GM19351 (cell line): Measurements from ENCODE around the gene KIF4B.
A peak's percentile ranks its signal among the peaks of the same experiment; 100 is the strongest.
"Not testable (repeated sequence)": the region's sequence is repeated elsewhere in the genome, so short reads cannot be mapped to it uniquely, and the experiment has no call there.

Experiments used
- ATAC-seq: cut with Tn5 transposase; IDR thresholded peaks from one replicate; pipeline ENCODE4 v1.9.1; 2021; ENCODE audit warnings: mild to moderate bottlenecking, moderate library complexity; ENCODE audit not compliant: unreplicated experiment

KIF4B gene

DNA sequence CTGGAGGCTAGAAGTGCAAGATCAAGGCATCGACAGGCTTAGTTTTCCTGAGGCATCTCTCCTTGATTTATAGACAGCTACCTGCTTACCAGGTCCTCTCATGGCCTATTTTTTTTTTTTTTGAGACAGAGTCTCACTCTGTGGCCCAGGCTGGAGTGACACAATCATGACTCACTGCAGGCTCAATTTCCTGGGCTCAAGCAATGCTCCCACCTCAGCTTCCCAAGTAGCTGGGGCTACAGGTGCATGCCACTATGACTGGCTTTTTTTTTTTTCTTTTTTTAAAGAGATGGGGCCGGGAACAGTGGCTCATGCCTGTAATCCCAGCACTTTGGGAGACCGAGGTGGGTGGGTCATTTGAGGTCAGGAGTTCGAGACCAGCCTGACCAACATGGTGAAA, 10.8 kb upstream of the KIF4B start:
- not testable (repeated sequence) for ATAC-seq

DNA sequence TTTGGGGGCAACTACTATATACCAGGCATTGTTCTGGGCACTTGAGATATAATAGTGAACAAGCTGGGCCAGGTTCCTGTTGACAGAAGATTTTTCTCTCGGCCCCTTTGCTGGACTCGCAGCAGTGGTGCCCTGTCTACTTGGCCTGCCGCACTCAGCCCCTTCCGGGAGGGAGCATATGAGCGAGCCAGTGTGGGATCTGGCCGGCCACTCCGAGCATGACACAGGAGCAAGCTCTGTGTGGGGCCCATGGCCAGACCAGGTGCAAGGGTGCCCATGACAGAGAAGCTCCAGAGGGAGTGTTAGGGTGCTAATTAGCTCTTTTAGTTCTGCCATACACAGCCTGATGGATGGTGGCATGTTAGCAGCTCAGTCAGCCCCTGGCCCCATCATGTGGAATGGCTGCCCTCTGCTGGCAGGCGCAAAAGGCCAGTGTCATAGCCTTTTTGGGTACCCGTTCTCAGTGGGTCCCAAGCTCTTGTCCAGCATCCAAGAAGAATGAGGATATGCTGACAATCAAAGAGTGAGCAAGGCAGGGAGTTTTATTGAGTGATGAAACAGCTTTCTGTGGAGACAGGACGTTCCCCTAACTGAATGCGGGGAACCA, 9.3 kb upstream of the KIF4B start:
- ATAC-seq = peak; percentile 62

DNA sequence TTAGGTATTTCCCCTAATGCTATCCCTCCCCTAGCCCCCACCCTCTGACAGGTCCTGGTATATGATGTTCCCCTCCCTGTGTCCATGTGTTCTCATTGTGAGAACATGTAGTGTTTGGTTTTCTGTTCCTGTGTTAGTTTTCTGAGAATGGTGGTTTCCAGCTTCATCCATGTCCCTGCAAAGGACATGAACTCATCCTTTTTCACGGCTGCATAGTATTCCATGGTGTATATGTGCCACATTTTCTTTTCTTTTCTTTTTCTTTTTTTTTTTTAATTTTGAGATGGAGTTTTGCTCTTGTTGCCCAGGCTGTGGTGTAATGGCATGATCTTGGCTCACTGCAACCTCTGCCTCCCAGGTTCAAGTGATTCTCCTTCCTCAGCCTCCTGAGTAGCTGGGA, 7.3 kb upstream of the KIF4B start:
- ATAC-seq = not testable (repeated sequence)

DNA sequence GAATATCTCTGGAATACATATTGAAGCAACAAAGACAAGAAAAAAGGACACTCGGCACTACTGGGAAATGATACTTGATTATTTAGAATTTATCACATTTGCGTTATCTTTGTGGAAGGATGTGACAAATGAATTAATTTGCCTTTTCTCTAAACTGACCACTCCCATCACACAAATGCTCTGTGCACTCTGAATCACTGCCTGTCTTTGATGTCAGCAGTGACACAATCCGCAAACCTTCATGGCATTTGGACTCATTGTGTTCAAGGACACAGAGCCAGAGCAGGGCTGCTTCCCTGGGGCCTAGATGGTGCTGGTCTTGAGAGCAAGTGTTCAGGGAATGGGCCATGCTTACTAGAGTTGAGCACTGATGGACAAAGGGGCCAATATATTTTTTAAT, 4.9 kb upstream of the KIF4B start:
- no peak for ATAC-seq

DNA sequence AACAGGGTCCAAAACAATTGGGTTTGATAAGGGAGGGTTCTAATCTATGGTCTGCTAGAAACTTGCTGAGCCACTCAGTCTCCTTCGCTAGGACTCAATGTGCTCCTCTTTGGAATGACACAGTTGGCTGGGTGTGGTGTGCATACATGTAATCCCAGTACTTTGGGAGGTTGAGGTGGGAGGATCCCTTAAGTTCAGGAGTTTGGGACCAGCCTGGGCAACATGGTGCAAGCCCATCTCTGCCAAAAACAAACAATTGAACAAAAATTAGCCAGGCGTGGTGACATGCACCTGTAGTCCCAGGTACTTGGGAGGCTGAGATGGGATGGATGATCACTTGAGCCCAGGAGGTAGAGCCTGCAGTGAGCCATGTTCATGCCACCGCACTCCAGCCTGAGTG, 2.7 kb upstream of the KIF4B start:
- no peak for ATAC-seq

DNA sequence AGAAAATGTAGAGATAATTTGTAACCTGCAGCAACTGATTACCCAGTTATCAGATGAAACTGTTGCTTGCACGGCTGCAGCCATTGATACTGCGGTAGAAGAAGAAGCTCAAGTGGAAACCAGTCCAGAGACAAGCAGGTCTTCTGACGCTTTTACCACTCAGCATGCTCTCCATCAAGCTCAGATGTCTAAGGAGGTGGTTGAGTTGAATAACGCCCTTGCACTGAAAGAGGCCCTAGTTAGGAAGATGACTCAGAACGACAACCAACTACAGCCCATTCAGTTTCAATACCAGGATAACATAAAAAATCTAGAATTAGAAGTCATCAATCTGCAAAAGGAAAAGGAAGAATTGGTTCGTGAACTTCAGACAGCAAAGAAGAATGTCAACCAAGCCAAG, 1.7 kb downstream of the KIF4B start:
- ATAC-seq = no peak

DNA sequence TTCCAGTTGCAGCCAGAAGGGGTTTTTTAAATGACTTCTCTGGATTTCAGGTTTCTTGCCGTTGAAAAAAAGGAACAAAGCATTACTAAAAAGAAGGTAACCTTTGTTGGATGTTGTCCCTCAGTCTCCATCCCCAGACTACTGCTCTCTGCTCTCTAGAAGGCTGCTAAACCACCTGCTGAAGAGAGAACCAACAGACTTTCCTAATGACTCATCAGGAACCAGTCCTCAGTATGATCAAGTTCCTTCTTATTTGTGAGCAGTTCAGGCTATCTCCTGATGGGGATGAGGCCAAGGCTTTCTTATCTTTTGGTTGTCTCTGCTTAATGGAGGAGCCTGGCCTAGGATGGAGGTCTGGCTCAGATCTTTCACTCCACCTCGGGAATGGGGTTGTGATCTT, 4.1 kb downstream of the KIF4B start:
- ATAC-seq = peak; percentile 99

DNA sequence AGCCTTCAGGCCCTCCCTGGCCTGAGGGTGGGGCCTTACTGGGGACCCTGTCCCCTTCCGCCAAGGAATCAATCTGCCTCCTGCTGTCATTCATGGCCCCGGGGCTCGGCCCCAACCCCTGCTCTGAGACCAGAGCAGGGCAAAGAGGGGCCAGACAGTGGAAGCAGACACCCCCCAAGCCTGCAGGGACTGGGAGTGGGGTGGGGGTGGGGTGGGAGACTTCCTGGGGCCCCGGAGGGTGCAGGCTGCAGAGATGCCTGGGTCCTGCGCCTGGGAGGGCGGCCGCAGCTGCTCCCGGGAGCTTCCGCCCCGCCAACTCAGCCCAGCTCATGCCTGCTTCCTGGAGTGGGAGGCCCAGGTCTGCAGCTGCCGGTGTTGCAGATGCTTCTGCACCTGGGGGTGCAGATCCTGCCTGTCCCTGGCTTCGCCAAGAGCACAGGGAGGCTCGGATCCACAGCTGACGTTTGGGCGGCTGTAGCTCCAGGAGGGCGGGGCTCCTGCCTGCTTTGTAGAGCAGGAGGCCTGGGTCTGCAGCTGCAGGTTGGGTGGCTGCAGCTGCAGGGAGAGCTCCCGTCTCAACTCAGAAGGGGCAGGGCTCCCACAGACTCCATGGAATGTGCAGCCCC, 6.2 kb downstream of the KIF4B start:
- ATAC-seq = no peak

DNA sequence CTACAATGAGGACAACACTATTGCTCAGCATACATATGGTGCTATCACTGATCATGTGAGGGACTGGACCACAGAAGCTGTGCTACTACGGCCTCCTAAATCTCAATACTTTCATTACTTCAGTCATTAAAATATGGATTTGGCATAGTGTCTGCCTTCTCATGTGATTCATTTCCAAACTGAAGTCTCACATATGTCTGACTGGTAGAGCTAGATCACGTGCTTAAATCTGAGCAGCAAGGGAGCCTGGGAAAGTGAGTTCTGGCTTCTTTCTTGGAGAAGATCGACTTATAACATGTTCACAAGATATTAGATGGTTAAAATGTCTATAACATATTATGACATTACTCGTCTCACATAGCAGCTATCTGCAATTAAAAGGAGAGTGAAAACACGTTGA, 8.3 kb downstream of the KIF4B start:
- ATAC-seq = peak; percentile 31

DNA sequence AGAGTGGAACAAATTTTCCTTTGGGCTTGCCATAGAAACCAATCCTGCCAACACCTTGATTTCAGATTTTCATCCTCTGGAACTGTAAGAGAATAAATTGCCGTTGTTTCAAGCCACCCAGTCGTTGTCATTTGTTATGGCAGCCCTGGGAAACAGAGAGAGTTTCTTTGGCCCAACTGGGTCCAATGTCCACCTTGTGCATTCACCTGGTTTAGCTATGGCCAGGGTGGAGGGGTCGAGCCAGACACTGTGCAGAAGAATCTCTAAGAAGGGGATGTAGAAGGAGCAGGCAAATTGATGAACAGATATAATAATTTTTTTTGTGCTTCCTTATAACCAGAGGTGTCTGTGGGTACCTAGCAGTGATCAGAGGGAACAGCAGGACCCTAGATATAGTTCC, 9.8 kb downstream of the KIF4B start:
- ATAC-seq = no peak

DNA sequence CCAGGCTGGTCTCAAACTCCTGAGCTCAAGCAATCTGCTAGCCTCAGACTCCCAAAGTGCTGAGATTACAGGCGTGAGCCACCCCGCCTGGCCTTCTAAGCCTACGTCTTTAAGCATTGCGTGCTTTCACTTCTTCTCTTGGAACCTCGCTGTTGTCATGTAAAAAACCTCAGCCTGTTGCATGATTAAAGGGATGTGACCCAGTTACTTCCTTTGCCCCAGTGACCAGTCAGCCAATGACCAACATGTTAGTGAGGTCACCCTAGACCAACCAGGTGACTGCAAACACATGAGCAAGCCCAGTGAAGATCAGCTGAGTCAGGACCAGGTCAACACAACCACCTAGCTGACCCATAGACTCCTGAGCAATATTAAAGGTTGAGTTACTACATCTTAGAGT, 10.5 kb downstream of the KIF4B start:
- ATAC-seq = no peak

DNA sequence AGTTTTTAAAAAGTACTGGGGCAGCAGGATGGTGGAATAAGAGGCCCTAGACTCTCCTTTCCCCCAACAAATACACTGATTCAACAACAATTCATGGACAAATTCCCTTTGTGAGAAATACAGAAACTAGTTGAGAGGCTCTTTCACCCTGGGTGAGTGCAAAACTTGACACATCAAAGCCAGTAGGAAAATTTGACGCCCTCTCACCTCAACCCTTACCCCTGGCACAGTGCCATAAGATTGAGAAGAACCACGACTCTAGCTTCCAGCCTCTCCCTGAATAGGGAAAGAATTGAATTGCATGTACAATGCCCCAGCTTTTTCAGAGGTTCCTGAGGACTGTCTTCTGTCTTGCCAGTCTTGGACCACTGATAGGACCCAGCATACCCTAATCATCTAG, 12.3 kb downstream of the KIF4B start:
- no peak for ATAC-seq

DNA sequence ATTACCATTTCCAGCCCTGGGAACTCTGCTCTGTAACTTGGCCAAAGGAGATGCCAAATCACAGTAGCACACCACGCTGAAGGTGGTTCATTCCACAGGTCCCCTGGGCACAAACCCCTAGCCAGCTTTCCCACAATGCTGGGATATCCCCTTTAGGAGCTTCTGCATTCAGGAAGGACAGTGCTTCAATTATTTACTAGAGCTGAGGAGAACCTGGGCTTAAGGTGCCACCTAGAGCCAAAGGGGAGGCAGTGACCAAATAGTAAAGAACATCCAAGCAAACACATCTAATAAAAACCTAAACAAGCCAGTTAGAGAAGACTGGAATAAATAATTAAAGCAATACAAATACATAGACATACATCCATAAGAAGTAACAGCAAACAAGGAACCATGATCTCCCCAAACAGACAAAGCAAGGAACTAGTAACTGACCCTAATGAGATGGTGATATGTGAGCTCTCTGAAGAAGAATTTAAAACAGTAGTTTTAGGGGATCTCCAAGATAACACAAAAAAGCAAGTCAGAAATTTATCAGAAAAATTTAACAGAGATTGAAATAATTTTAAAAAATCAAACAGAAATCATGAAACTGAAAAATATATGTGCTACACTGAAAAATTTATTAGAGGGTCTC, 14.6 kb downstream of the KIF4B start:
- ATAC-seq = peak; percentile 64

DNA sequence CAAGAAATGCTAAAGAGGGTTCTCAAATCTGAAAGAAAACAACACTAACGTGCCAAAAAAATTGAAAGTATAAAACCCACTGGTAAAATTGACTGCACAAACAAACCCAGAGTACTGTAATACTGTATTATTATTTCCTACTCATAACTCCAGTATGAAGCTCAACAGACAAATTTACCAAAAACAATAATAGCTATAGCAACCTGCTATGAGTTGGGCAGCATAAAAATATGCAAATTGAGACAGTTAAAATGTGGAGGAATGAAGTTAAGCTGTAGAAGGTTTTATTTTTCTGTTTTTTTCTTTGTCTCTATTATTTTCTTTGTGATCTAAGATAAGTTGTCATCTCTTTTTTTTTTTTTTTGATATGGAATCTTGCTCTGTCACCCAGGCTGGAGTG, 15.7 kb downstream of the KIF4B start:
- ATAC-seq = no peak

DNA sequence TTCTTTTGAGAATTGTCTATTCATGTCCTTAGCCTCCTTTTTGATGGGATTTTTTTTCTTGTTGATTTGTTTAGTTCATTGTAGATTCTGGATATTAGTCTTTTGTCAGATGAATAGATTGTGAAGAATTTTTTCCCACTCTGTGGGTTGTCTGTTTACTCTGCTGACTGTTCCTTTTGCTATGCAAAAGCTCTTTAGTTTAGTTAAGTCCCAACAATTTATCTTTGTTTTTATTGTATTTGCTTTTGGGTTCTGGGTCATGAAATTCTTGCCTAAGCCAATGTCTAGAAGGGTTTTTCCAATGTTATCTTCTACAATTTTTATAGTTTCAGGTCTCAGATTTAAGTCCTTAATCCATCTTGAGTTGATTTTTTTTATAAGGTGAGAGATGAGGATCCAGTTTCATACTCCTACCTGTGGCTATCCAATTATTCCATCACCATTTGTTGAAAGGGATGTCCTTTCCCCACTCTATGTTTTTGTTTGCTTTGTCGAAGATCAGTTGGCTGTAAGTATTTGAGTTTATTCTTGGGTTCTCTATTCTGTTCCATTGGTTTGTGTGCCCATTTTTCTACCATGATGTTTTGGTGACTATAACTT, 20.7 kb downstream of the KIF4B start:
- ATAC-seq = not testable (repeated sequence)

DNA sequence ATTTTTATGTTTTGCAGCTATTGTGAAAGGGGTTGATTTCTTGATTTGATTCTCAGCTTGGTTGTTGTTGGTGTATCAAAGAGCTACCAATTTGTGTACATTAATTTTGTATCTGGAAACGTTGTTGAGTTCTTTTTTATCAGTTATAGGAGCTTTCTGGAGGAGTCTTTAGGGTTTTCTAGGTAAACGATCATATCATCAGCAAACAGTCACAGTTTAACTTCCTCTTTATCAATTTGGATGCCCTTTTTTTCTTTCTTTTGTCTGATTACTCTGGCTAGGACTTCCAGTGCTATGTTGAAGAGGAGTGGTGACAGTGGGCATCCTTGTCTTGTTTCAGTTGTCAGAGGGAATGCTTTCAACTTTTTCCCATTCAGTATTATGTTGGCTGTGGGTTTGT, 21.5 kb downstream of the KIF4B start:
- not testable (repeated sequence) for ATAC-seq

DNA sequence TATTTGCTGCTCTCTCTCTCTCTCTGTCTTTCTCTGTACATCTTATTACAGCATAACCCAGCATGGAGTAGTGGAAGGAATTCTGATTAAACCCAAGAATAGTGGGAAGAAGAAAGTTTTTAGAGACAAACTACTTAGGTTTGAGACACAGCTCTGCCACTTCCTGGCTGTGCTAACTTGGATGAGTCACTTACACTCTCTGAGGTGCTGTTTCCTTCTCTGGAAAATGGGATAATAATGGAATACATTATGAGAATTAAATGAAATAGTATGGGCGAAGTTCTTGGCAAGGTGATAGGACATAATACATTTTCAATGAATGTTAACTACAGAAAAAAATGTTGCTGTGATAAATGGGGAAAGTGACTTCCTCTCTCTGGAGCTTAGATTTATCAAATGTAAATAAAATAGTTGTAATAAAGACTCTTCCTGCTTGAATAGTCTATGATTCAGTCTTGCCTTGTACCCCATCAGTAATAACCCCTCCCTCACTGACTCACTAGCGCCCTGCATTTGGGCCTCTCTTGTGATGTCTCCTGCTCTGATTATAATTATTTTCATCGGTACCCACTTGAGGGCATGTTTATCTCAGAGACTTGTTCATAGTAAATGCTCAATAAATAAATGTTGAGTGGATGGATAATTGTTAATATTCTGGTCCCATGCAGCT, 27.6 kb downstream of the KIF4B start:
- no peak for ATAC-seq

DNA sequence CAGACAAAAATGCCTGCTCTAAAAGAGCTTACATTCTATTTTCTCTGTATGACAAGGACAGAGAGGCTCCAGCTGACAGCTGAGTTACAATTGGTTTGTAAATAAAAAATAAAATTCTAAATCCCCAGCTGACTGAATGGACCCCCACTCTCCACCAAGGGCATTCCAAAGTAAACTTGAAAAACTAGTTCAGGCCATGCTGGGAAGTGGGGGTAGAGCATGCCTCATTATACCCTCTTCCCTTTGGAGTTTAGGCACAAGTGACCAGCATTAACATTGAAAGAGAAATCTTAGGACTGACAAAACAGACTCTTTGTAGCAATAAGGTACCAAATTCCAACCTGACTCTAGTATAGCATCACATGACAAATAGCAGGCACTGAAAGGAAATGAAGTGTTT, 31.0 kb downstream of the KIF4B start:
- ATAC-seq = no peak

DNA sequence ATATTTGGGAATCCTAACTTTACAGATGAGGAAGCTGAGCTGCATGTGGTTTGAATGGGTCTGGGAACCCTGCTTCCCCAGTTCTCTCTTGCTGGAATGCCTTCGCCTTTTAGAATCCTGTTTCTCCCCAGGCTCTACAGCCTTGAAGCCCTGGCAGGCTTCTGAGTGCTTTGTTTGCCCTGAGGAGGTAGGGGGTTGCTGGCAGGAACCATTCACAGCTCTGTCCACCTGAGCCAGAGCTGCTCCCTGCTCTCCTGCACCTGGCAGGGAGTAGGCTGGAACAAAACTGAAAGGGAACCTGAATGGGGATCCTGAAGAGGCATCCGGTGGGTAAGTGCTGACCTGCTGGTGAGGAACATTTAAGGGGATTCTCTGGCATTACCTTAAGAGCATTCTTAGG, 33.0 kb downstream of the KIF4B start:
- no peak for ATAC-seq

DNA sequence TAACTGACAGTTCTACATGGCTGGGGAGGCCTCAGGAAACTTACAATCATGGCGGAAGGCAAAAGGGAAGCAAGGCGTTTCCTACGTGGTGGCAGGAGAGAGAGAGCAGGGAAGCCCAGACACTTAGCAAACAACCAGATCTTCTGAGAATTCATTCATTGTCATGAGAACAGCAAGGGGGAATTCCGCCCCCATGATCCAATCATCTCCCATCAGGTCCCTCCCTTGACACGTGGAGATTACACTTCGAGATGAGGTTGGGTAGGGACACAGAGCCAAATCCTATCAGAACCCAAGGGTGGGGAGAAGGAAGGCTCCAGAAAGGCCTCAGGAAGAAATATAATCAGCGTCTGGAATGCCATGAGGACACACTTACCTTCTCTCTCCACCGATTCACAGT, 34.3 kb downstream of the KIF4B start:
- no peak for ATAC-seq

DNA sequence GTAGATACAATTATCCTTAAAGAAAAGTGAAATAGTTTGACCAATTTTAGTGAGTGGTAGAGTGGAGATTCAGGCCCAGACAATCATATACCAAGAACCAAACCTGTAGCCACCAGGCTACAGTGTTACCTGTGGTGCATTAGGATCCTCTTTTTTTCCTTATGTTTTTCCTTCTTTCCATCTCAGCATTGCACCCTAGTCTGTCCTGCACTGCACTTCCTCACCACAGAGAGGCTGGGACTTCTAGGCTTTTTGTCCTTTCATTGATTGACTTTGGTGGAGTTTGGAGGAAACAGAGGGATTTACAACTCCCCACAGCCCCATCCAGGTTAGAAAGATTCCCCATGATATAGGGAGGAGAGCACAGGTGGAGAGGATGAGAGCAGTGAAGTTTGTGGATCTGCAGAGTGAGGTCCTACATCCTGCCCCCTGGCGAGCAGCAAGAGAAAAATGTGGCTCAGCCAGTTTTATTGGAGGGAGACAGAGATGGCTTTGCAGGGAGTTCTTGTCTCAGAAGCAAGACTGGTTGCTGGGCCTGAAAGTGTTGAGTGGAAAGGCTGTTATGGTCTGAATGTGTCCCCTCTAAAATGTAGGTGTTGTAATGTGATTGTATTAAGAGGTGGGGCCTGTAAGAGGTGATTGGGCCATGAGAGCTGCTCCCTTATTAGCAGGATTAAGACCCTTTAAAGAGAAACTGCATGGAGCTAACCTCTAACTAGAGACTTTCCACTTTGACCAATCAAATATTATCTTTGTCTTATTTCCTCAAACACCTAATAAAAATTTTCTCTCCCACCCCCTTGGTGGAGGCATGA, 36.2 kb downstream of the KIF4B start:
- no peak for ATAC-seq
